Measurements from ENCODE around the gene TOM1.

The TOM1 gene

DNA sequence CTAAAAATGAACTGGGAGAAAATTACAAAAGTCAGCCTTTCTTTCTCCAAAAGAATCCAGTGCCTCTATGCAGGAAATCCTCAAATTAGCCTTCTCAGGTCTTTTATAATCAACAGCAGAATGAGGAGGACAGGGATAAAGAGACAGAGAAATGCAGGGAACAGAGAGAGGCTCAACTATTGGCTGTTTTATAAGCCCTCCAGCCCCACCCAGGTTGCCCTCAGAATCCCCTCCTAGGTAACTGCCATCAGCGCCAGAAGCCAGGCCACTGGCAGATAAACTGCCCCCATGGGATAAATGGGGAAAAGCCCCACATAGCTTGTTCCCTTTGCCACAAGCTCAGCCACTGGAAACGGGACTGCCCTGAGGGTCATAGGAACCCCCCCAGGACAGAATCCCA is 70.3 kb downstream of the TOM1 start:
- DNase-seq (ENCODE audit: low read depth, low spot score): no peak

DNA sequence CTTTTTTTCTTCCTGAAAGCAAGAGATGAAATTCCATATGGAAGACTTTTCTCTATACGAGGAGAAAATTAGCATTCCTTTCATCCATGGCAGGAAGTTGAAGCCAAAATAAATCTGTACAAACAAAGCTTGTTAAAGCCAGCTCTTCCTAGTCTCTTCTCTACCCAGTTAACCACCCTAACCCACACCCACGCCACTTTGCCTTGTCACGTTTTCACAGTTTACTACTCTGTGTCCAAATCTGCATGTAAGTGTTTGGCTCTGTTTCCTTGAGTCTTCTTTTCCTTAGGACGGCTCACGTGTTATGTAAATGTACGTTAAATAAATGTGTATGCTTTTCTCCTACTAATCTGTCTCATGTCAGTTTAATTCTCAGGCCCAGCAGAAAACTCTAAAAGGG is 74.1 kb downstream of the TOM1 start:
- DNase-seq (ENCODE audit: low read depth, low spot score): no peak

DNA sequence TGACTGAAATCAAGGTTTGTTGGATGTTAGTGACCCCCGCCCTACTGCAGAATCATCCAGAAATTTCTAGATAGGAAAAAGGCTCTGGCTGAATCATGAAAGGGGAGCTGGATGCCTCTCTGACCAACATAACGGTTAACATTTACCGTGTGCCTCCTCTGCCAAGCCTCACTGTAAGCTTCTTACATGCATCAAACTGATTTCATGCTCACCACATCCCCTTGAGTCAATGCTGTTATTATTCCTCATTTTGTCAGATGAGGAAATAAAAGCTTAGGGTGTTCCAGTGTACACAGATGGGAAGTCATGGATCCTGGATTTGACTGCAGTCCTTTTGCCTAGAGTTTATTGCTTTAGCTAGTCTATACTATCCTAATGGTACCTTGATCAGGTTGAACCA is 75.3 kb downstream of the TOM1 start:
- no peak for DNase-seq (ENCODE audit: low read depth, low spot score)

DNA sequence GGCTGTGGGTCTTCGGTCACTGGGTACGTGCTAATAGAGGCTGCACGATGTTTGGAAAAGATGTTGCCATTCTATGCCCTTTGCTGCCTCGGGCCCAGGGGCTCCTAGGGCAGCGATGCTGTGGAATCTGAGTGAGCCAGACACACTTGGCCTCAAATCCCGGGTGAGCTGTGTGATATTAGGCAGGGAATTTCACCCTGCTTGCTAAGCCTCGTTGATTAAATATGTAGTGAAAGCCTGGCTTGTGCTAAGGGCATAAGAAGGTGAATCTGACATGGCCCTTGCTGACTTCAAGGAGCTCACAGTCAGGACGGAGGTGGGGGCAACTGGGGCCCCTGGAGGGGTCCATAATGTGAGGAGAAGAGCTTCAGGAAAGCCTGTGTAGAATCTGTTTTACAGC is 75.8 kb downstream of the TOM1 start:
- no peak for DNase-seq (ENCODE audit: low read depth, low spot score)

DNA sequence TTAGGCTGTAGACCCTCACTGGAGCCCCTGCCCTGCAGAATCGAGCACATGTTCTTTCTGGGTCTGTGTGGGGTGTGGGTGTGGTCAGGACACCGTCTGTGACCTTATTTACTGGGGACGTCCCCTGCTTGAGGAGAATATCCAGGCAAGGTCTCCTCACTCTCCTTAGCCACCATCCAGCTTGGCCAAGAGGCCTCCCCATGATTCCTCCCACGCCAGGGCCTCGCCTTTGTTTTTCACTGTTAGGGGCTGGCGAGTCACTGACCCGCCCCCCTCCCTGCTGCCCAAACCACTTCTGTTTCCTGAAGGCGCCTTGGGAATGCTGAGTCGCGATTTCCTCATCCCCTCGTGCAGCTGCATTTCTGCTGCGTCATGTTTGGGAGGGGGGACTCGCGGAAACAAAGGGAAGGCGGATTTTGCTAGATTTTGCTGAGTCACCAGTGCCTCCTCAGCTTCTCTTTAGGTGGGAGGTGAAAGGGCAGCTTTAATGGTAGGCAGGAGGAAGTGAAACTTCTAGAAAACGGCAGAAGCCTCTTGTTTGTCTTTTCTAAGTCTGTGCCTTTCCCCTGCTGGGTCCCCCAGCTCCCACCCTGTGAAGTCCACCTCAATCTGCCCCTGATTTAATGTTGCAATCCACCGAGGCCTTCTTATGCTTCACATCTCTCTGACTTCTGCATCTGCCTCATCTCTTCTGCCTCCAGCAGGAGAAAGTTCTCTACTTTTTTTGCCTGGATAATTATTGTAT is 77.2 kb downstream of the TOM1 start:
- peak; percentile 98 for DNase-seq (ENCODE audit: low read depth, low spot score)

DNA sequence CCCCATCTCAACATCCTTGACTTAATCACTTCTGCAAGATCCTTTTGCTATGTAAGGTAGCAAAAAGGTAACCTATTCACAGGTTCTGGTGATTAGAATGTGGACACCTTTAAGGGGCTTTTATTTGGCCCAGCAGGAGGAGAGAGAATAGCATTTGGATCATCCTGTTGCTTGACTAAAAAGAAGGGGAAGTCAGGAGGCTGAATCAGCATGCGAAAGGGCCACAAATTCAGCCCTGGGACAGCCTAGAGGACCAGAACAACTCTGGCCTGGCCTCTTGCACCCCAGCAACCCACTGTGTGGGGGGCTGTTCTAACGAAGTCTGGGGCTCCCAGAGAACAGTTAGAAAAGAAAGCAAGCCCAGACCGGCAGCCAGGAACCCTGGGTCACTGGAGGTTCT is 78.0 kb downstream of the TOM1 start:
- peak; percentile 73 for DNase-seq (ENCODE audit: low read depth, low spot score)

DNA sequence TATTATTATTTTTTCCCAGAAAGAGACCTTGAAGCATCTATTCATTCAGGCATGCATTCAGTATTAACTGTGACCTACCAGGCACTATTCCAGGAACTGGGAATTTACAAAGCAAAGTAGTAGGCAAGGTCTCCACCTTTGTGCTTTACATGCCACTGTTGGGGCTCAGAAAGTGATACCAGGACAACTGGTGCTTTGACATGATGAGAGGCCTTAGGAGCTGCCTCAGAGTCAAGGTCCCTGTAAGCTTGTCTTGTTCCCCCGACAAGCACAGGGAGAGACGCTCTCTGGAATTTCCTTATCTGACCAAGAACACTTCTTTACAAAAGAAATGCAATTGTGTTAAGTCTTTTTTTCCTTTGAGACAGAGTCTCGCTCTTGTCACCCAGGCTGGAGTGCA is 78.9 kb downstream of the TOM1 start:
- no peak for DNase-seq (ENCODE audit: low read depth, low spot score)

DNA sequence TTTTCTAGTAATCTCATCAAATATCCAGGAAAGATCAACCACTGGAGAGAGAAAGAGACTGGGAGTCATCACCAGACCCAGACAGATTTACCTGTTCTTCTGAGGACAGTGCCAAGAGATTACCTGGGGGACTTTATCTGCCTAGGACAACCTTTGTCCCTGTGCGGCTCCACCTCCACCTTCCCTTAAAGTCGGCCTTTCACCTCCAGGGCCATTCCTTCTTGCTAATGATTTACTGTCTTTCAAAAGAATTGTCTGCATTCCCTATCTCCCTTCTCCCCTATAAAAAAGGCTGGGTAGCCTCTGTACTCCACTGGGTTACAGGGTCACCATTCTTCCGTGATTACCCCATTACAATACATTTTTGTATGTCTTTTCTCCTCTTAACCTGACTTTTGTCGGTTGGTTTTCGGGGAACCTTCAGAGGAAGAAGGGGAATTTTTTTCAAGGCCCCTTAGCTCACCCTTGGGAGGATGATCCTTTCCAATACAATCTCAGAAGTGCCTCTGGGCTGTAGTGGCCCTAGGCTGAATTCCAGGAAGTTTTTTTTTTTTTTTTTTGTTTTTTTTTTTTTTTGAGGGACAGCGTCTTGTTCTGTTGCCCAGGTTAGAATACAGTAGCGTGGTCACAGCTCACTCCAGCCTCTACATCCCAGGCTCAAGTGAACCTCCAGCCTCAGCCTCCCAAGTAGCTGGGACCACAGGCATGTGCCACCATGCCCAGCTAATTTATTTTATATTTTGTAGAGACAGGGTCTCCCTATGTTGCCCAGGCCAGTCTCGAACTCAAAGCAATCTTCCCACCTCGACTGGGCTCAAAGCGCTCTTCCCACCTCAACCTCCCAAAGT is 79.7 kb downstream of the TOM1 start:
- no peak for DNase-seq (ENCODE audit: low read depth, low spot score)

DNA sequence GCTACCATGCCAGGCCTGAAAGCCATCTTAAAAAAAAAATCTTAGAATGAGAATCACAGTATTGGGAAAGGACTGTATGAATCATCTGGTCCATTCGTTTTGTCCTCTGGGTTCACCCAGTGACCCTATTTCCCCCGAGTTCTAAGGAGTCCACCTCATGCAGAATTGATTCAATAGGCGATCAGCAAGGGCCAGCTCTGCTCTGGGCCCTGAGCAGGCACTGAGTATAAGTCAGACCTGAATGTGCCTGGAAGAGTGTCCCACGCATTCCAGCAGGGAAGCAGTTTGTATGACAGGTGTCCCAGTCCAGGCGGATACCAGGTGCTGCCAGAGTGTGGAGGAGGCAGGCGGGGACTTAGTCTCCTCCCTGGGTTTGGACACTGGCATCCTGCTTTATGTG is 80.3 kb downstream of the TOM1 start:
- DNase-seq (ENCODE audit: low read depth, low spot score): no peak

DNA sequence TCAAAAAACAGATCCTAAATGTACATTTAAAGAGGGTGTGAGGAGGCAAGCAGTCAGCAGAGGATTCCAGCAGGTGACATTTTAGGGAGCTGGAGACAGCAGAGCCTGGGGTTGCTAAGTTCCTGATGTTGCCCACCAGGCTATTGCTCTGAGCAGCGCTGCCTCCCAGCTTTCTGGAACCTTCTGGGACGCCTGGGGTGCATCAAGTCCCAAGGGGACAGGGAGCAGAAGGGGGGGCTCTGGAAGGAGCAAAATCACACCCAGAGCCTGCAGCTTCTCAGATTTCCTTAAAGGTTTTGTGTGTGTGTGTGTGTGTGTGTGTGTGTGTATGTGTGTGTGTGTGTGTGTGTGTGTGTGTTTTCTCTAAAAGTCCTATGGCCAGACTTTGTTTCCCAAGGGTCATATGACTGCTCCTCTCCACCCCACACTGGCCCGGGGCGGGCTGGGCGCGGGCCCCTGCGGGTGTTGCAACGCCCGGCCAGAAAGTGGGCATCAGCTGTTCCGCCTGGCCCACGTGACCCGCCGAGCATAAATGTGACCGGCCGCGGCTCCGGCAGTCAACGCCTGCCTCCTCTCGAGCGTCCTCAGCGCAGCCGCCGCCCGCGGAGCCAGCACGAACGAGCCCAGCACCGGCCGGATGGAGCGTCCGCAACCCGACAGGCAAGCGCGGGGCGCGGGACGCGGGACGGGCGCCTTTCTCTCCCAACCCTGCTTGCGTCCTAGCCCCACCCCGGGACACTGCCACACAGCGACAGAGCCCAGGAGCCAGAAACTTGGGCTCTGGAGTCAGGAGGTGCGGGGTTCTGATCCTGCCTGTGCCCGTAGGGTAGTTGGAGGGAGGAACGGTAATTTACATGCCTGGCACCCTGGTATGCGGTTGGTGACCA is 81.1 kb downstream of the TOM1 start, which contains the start of gene HMOX1:
HMOX1 (plus strand) TSS at position 560 of the 887 bp plus-strand sequence; CDS start at position 638, 78 bp downstream.
- no peak for DNase-seq (ENCODE audit: low read depth, low spot score)

DNA sequence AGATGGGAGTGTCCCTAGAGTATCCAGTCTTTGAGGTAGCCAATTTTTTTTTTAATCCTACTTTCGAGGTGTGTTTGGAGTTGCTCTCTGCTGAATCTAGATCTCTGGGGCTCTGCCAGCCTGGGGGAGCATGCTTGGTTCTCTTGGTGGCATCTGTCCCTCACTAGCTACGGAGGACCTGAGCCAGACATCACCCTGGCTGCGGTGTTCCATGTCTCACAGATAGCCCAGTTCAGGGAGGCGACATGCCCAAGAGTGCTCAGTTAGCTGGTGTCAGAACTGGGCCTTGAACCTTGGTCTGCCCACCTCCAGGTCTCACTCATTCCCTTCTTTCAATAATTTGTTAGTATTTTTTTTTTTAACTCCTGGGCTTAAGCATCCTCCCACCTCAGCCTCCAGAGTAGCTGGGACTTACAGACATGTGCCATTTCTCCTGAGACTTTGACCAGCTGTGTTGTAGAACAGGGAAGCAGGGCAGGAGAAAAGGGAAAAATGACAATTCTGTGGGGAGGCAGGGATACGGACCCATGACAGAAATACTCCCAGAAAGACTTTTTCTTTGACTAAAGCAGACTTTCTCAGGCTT is 81.8 kb downstream of the TOM1 start:
- no peak for DNase-seq (ENCODE audit: low read depth, low spot score)

DNA sequence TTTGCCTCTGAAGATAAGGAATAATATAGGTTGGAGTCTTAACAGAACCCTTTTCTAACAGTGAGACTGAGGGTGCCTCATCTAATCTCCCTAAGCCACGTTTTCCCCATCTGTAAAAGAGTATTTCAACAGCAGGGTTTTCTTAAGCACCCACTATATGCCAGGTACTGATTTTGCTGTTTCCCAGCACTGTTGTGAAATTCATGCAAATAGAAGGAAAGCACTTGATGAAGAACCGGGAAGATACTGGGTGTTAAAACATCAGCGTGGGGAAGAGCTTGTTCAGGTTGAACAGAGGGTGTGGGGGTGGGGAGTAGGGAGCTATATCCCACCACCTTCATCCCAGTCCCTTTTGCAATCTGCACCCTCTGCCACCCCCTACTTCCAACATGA is 84.0 kb downstream of the TOM1 start:
- no peak for DNase-seq (ENCODE audit: low read depth, low spot score)

DNA sequence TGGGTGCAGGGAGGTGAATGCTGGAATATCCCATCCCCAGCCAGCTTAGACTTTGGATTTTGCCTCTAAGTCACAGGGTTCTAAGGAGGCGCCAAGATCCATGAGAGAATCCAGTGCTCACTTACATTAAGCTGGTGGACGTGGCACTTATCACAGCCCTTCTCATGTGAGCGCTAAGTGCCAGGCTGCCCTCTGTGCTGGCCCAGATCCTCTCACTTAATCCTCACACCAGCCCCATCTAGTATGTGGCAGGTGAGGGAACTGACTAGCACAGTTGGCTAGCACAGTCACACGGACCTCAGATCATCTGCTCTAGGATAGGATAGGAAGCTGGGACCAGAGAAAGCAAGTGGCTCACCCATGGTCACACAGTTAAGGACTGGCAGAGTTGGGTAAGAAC is 84.8 kb downstream of the TOM1 start:
- no peak for DNase-seq (ENCODE audit: low read depth, low spot score)

DNA sequence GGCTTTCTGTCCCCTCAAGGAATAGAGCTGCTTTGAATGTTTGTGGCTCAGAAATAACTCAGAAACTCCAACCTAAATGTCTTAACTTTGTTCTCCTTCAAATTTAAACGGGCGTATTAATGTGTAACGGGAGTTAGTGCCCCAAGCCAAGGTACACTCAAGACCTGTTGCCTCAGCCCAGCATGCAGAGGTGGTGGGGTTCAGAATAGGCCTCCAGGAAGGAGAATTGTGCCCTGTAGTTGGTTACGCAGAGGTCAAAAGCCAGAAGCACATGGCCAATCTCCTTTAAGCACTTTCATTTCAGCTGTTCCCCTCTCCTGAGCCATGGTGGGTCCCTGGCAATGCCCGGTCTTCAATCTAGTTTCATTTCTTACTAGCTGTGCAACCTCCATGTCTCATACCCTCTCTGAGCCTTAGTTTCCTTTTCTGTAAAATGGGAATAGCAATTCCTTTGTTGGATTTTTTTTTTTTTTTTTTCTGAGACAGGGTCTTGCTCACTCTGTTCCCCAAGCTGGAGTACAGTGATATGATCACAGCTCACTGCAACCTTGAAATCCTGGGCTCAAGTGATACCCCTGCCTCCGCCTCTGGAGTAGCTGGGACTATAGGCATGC is 85.4 kb downstream of the TOM1 start:
- no peak for DNase-seq (ENCODE audit: low read depth, low spot score)

DNA sequence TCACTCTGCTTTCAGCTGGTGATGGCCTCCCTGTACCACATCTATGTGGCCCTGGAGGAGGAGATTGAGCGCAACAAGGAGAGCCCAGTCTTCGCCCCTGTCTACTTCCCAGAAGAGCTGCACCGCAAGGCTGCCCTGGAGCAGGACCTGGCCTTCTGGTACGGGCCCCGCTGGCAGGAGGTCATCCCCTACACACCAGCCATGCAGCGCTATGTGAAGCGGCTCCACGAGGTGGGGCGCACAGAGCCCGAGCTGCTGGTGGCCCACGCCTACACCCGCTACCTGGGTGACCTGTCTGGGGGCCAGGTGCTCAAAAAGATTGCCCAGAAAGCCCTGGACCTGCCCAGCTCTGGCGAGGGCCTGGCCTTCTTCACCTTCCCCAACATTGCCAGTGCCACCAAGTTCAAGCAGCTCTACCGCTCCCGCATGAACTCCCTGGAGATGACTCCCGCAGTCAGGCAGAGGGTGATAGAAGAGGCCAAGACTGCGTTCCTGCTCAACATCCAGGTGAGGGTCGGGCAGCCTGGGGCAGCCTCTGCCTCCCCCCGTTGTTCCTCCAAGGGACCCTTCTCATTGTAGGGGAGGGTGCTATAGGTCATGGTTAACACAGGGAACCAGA is 87.1 kb downstream of the TOM1 start:
- no peak for DNase-seq (ENCODE audit: low read depth, low spot score)

DNA sequence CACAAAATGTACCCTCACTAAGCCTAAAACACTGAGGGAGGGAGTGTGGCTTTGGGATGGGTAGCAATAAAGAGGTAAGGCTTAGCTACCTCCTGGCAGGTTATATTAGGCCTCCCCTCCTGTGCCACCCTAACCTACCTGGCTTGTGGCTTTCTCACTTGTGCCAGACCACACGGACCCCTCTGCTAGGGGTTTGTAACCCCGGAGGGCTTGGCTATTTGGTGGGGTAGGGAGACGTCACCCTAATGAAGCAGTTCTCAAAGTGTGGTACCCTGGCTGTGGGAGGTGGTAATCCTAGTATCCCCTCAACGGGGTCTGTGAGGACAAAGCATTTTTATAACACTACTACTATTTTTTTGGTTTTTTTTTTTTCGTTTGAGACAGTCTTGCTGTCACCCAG is 91.2 kb downstream of the TOM1 start:
- no peak for DNase-seq (ENCODE audit: low read depth, low spot score)

DNA sequence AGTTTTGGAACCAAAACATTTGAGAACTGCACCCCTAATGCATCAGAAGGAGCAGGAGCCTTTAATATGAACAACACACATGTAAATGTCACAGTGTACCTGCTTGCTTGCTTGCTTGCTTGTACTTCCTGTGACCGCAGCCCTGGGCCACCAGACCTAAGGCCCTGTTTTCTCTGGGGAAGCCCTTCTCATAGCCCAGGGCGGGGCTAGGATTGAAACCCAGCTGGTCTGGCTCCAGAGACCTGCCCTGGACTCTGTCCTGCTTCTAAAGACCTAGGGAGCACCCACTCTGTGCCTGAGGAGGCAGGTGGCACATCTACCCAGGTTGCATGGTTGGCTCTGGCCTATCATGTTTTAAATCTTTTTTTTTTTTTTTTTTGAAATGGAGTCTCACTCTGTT is 92.7 kb downstream of the TOM1 start:
- DNase-seq (ENCODE audit: low read depth, low spot score): no peak

DNA sequence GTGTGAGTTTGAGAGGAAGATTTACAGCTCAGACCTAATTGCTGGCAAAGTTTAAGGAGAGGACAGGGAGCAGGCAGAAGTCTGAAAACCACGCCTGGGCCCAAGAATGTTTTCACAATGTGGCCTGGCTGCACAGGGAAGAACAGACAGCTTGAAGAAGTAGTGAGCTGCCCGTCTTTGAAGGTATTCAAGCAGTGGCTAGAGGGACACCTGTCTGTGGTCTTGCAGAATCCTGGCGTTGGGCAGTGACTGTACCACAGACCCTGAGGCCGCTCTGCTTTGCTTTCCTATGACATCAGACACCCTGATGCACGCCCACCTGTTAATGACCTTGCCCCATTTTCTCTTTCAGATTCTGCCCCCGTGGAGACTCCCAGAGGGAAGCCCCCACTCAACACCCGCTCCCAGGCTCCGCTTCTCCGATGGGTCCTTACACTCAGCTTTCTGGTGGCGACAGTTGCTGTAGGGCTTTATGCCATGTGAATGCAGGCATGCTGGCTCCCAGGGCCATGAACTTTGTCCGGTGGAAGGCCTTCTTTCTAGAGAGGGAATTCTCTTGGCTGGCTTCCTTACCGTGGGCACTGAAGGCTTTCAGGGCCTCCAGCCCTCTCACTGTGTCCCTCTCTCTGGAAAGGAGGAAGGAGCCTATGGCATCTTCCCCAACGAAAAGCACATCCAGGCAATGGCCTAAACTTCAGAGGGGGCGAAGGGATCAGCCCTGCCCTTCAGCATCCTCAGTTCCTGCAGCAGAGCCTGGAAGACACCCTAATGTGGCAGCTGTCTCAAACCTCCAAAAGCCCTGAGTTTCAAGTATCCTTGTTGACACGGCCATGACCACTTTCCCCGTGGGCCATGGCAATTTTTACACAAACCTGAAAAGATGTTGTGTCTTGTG is 93.7 kb downstream of the TOM1 start:
- no peak for DNase-seq (ENCODE audit: low read depth, low spot score)

DNA sequence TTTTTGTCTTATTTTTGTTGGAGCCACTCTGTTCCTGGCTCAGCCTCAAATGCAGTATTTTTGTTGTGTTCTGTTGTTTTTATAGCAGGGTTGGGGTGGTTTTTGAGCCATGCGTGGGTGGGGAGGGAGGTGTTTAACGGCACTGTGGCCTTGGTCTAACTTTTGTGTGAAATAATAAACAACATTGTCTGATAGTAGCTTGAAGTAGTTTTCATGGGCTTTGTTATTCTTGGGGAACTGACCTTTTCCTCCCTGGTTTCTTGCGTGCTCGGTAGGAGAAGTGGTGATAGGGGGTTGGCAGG is 94.3 kb downstream of the TOM1 start:
- DNase-seq (ENCODE audit: low read depth, low spot score): no peak
